OCI-LY7 (cell line): Measurements from ENCODE around the gene PLXNC1.

Experiments
- EZH2phosphoT487 ChIP-seq: fragments of 200-600 bp; sonication (generic); IDR thresholded peaks from 2 replicates; pipeline ENCODE4 v1.6.1; 2018; ENCODE audit warnings: low read depth, borderline replicate concordance, mild to moderate bottlenecking, mixed run types, antibody characterized with exemption, low read length, moderate library complexity, mixed read lengths
- TF ChIP-seq, protein P1 (sequence below): fragments of 200-600 bp; sonication (generic); conservative IDR thresholded peaks from 2 replicates; pipeline ENCODE4 v1.5.1; 2014; ENCODE audit warnings: mild to moderate bottlenecking, antibody characterized with exemption, low read length, moderate library complexity, mixed read lengths

GRCh38 chr12:94143438-94143837 lies 4.9 kb upstream of the PLXNC1 start:
- TF ChIP-seq, protein P1, sequence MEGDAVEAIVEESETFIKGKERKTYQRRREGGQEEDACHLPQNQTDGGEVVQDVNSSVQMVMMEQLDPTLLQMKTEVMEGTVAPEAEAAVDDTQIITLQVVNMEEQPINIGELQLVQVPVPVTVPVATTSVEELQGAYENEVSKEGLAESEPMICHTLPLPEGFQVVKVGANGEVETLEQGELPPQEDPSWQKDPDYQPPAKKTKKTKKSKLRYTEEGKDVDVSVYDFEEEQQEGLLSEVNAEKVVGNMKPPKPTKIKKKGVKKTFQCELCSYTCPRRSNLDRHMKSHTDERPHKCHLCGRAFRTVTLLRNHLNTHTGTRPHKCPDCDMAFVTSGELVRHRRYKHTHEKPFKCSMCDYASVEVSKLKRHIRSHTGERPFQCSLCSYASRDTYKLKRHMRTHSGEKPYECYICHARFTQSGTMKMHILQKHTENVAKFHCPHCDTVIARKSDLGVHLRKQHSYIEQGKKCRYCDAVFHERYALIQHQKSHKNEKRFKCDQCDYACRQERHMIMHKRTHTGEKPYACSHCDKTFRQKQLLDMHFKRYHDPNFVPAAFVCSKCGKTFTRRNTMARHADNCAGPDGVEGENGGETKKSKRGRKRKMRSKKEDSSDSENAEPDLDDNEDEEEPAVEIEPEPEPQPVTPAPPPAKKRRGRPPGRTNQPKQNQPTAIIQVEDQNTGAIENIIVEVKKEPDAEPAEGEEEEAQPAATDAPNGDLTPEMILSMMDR = no peak
- TF ChIP-seq EZH2phosphoT487 = no peak
